Lower leg skin (tissue), 4 donors: ENCODE results near the gene DR1. TPM values are rescaled to one million over a fixed set of nuclear protein-coding genes. Genes with fewer than 3 reads are reported as not detected.

Experiments used
- DNase-seq, 2 donors: peaks; one replicate each; pipeline ENCODE4 v3.0.0-alpha.2; 2019; ENCODE audit warnings: low spot score in 2 of 2
- H3K4me3 ChIP-seq: fragments of 200-600 bp; sonication (generic); 2 replicates; pipeline ENCODE4 v1.5.1; 2017; ENCODE audit warnings: mild to moderate bottlenecking, low read depth; ENCODE audit not compliant: poor library complexity, severe bottlenecking
- POLR2A ChIP-seq, 2 donors: fragments of 450-650 bp; IDR thresholded peaks; one replicate each; pipeline ENCODE4 v1.6.1; 2016 to 2017; ENCODE audit warnings: antibody characterized with exemption in 2 of 2, mild to moderate bottlenecking in 1 of 2, moderate library complexity in 1 of 2
- WGBS, 2 donors: methylation state at CpG; one replicate each; pipeline ENCODE4 v1.1.5; 2018; 5-methylcytosine and 5-hydroxymethylcytosine counted together
- intact Hi-C: fragments of 100-400 bp; cut with DNase I; formaldehyde crosslinking; loops from one replicate; pipeline ENCODE4 v1.15.0; 2023; ENCODE audit warnings: low total_unique reads
- total RNA-seq, 4 donors: library from RNA; depleted of rRNA; stranded (reverse); fragments of >200 nt; gene quantifications; one replicate each; pipeline ENCODE4 v1.1.0, GENCODE V29; 2016
- TF ChIP-seq, protein P1 (sequence below), 3 donors: fragments of 450-650 bp; IDR thresholded peaks; one replicate each; pipeline ENCODE4 v1.5.1; 2016; ENCODE audit warnings: antibody characterized with exemption in 3 of 3, mild to moderate bottlenecking in 3 of 3, moderate library complexity in 2 of 3

The DR1 gene
- total RNA-seq, 4 donors from 2014 or later, result 41.3 to 66.1 (median 52.1) TPM

GRCh38 chr1:93344886-93345632 lies 648 bp upstream of the DR1 start:
- WGBS, 2 donors, result 14 to 15% methylated on average over 12 of the region's 12 CpGs
- intact Hi-C loops, result no loop called here
- no peak for DNase-seq
- H3K4me3 ChIP-seq, result peak overlapping the region; percentile 96
- no peak for TF ChIP-seq POLR2A (IDR thresholded peaks at IDR 0.05)
- TF ChIP-seq, protein P1, sequence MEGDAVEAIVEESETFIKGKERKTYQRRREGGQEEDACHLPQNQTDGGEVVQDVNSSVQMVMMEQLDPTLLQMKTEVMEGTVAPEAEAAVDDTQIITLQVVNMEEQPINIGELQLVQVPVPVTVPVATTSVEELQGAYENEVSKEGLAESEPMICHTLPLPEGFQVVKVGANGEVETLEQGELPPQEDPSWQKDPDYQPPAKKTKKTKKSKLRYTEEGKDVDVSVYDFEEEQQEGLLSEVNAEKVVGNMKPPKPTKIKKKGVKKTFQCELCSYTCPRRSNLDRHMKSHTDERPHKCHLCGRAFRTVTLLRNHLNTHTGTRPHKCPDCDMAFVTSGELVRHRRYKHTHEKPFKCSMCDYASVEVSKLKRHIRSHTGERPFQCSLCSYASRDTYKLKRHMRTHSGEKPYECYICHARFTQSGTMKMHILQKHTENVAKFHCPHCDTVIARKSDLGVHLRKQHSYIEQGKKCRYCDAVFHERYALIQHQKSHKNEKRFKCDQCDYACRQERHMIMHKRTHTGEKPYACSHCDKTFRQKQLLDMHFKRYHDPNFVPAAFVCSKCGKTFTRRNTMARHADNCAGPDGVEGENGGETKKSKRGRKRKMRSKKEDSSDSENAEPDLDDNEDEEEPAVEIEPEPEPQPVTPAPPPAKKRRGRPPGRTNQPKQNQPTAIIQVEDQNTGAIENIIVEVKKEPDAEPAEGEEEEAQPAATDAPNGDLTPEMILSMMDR (IDR thresholded peaks at IDR 0.05), result no peak

DNA sequence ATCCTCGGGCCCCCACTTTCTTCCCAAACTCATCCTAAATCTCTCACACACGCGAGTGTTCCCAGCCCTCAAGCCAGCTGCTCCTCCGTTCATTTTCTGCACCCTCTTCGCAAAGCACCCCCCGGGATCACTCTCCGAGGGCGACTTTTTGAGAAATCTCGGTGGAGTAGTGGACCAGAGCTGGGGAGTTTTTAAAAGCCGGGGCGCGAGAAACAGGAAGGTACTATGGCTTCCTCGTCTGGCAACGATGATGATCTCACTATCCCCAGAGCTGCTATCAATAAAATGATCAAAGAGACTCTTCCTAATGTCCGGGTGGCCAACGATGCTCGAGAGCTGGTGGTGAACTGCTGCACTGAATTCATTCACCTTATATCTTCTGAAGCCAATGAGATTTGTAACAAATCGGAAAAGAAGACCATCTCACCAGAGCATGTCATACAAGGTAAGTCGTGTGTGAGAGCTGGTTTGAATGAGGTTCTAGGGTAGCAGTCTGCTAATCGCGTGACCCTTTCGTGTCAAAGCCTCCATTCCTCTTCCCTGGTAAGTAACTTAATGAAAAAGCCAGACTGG lies 800 bp downstream of the DR1 start:
- intact Hi-C loops, result no loop called here
- H3K4me3 ChIP-seq, result peak overlapping the region; percentile 96
- 0 to 1% methylated on average over 22 of the region's 22 CpGs for WGBS, 2 donors
- TF ChIP-seq POLR2A (IDR thresholded peaks at IDR 0.05), result no peak
- TF ChIP-seq, protein P1 (IDR thresholded peaks at IDR 0.05), result no peak
- DNase-seq, result no peak

DNA sequence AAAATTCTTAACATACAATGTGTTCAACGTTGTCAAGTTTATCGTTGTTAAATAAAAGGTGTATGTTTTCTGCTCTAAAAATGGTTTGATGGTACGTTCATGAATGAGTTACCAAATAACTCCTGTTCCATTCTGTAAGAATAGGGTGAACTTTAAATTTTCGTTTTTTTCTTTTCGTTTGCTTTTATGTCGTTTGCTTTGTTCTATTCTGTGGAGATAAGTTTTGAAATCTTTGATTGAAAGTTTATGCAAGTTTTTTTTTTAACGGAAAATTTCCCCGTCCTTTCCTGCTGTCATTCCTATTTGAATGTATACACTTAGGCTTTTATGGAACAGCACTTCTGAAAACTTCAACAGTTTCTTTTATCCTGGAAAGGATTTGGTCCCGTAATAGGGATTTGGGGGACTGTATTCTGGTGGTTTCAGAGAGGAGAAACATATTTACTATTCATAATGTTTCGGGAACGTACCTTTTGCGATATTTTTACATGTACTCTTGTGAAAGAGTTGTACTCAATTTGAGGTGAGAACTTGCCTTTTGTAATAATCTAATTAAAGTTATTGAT lies 1.7 kb downstream of the DR1 start:
- TF ChIP-seq, protein P1 (IDR thresholded peaks at IDR 0.05), result no peak
- H3K4me3 ChIP-seq, result peak overlapping the region; percentile 96
- WGBS, 2 donors, result 2 to 3% methylated on average over 12 of the region's 12 CpGs
- intact Hi-C loops, result no loop called here
- no peak for DNase-seq

DNA sequence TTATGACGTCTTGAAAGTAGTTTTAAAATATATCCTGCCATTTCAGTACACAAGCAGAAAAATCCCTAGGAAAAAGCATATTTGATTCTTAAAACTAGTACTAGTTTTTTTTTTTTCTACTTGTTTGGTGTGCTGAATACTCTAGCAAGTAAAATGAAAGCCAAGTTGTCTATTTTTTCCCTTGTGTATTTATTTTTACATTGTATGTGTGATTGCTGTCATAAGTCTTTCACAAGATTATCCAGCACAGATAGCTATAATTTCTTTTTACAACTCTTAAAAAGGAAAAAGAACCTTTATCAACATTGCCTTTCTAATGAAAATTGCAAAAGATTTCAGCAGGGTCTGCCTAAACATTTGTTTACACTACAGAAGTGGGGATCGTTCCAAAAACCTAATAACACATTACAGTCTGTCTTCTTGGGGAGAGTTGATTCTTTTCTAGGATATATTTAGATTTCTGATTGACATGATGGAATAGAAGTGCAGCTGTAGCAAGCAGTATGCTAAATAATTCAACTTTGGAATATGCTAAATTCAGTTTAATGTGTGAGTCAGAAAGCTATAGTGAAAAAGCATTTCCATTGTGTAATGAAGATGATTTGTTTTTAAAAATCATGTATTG lies 2.5 kb downstream of the DR1 start:
- no peak for DNase-seq
- intact Hi-C loops, result no loop called here
- TF ChIP-seq, protein P1 (IDR thresholded peaks at IDR 0.05), result no peak
- TF ChIP-seq POLR2A (IDR thresholded peaks at IDR 0.05), result no peak
- no peak overlapping the region for H3K4me3 ChIP-seq
- 1 to 3% methylated on average over 2 of the region's 2 CpGs for WGBS, 2 donors

- no peak for DNase-seq
- 31 to 37% methylated on average over 7 of the region's 7 CpGs for WGBS, 2 donors
- TF ChIP-seq, protein P1 (IDR thresholded peaks at IDR 0.05), result no peak
- no peak for TF ChIP-seq POLR2A (IDR thresholded peaks at IDR 0.05)
- no peak overlapping the region for H3K4me3 ChIP-seq
- intact Hi-C loops, result no loop called here
Measured at GRCh38 chr1:93349231-93350135, 3.8 kb downstream of the DR1 start.
